SK-N-DZ (cell line): ENCODE measurements around the gene ATRAID.

ENCODE experiments used
- DNase-seq: peaks from one replicate; pipeline ENCODE4 v3.0.0-alpha.2; 2015; ENCODE audit warnings: low spot score

The ATRAID gene

GRCh38 chr2:27247893-27248292 is 36.1 kb downstream of the ATRAID start:
- no peak for DNase-seq

GRCh38 chr2:27249159-27249890 is 37.5 kb downstream of the ATRAID start:
- DNase-seq: no peak

- DNase-seq: peak; percentile 54
Measured at GRCh38 chr2:27249891-27250651, 38.2 kb downstream of the ATRAID start.

- no peak for DNase-seq
Measured at GRCh38 chr2:27250652-27251379, 39.0 kb downstream of the ATRAID start.

GRCh38 chr2:27251766-27252165 is 39.9 kb downstream of the ATRAID start:
- no peak for DNase-seq

DNA sequence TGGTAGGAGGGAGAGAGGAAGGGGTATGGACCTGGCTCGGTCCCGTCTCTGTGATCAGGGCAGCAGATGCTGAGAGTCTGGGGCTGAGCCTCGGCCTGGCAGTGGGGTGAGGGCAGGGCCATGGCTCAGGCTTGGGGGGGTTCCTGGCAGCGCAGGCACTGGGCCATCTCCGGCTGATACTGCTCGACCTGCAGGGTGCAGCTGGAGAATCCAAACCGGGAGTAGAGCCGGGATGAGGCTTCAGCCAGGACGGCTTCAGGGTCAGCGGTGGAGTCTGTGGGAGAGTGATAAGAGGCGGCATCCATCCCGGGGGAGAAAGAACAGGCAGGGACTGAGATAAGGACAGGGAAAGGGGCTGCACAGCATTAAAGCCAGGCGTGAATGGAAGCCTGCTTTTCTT is 43.3 kb downstream of the ATRAID start:
- no peak for DNase-seq

DNA sequence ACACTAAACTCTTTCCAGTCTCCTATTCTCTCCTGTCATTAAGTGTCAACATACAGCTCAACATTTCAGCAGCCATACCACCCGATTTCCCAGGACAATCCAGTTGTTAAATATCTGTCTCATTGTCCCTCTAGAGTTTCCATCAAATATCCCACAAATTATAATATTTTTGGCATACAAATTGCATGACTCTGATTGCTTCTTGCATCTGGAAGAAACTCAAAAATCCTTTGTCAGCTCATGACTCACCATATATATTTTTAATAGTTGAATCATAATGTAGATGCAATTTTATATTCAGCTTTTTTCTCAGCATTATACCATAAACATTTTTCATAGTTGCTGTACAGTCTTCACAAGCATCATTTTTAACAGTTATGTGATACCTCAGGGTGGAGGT is 43.8 kb downstream of the ATRAID start:
- DNase-seq: no peak

DNA sequence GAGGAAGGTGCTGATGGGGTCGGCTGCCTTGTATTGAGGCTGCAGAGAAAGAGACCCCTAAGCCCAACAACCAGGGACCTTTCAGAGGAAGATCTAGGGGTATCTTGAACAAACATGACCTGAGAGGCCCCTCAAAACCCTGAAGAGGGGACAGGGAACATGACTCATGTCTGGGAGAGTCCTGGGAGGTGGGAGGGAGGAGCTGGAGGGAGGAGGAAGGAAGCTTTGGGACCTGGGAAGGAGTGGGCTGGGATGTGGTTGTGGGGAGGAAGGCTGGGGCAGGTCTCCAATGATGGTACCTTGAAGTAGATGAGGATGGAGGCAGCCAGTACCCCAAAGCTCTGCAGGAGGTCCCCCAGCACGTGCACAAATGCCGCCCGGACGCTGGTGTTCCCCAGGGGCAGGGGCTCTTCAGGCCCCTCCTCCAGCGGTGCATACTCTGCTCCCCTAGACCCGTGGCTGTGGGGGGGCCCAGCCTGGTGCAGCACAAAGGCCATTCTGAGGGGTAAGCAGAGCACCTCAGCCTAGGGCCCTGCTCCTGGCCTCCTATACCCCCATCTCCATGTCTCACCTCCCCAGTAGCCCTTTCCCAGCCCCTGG is 45.1 kb downstream of the ATRAID start:
- no peak for DNase-seq

DNA sequence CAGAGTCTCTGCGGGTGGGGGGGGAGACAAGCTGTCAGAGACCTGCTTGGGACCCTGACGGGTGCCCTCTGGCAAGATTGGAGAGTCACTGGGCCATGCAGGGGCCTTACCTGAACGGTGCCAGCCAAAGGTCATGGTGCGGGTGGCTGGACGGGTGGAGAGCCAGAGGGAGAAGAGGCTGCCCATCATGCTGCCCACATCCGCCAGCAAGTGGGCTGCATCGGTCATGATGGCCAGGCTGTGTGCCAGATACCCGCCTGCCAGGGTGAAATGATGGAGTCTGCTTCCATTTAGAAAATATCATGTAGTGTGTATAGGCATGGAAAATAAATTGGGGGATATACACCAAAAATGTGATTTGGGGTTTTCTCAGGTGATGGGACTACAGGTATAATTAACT is 46.2 kb downstream of the ATRAID start:
- DNase-seq: no peak

DNA sequence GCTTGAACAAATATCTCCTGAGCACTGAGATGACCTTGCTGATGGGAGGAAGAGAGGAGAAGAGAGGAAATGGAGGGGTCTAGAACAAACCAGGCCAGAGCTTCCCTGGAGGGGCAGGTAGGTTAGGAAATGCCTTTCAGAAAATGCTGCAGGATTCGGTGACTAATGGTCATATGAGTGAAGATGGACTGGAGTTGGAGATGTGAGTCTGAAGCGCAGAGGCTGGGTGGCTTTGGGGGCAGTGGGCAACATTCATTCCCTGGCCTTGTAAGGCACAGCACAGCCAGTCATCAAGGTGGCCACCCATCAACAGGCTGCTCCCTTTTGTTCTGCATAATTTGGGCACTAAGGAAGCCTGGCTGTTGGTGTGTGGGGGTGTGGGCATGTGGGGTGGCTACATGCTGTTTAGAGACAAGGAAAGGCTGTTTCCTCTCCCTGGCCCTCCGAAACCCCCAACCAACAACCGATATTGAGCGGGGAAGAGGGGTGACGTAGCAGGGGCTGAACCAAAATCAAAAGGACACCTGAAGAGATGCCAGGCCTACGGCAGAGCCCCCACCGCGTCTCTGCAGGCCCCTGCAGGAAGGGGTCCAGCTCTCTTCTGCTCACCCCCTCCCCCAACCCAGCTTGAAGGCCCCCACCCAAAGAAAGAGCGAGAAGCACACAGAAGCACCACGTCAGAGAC is 49.5 kb downstream of the ATRAID start:
- no peak for DNase-seq

- no peak for DNase-seq
Measured at GRCh38 chr2:27261926-27262298, 50.1 kb downstream of the ATRAID start.

DNA sequence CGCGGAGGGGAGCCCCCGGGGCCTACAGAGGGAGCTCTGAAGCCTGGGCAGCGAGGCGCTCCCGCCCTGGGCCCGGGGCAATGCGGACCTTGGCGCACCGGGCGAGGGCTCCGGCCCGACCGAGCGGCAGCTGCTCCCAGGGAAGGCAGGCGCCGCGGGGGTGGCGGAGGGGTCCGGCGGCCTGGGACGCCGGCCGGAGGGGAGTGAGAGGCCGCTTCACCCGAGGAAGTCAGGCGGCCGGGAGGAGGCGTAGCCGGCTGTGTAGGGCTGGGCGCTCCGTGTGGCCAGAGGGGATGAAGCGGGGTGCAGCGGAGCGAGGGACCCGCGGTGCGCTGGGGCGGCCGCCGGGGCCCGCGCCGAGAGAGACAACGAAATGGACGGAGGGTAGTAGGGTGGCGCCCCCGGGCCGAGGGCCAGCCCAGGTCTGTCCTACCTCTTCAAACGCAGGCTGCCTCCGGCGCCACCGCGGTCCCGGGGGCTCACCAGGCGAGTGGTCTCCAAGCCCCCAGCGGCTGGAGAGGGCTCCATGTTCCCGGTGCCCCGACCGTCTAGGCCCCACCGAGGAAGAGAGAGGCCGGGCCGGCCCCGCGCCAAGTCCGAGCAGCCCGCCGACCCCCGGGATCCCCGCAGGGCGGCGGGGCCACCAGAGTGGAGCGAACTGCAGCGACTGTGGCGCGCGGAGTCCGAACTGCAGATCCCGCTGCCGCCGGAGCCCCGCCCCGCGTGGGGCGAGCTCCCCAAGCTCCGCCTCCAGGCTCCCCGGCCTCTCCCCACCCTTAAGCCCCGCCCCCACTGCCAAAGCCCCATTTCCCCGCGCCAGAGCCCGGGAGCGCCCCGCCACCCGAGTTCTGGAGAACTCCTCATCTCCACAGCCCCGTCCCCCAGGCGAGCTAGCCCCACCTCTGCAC is 50.8 kb downstream of the ATRAID start, which contains the start of gene SLC30A3:
SLC30A3 (minus strand) TSS at position 669 of the 908 bp plus-strand sequence; CDS start at position 528, 141 bp downstream.
- peak; percentile 49 for DNase-seq

GRCh38 chr2:27263287-27264252 is 51.7 kb downstream of the ATRAID start:
- peak; percentile 23 for DNase-seq

GRCh38 chr2:27264253-27264752 is 52.5 kb downstream of the ATRAID start:
- DNase-seq: no peak

DNA sequence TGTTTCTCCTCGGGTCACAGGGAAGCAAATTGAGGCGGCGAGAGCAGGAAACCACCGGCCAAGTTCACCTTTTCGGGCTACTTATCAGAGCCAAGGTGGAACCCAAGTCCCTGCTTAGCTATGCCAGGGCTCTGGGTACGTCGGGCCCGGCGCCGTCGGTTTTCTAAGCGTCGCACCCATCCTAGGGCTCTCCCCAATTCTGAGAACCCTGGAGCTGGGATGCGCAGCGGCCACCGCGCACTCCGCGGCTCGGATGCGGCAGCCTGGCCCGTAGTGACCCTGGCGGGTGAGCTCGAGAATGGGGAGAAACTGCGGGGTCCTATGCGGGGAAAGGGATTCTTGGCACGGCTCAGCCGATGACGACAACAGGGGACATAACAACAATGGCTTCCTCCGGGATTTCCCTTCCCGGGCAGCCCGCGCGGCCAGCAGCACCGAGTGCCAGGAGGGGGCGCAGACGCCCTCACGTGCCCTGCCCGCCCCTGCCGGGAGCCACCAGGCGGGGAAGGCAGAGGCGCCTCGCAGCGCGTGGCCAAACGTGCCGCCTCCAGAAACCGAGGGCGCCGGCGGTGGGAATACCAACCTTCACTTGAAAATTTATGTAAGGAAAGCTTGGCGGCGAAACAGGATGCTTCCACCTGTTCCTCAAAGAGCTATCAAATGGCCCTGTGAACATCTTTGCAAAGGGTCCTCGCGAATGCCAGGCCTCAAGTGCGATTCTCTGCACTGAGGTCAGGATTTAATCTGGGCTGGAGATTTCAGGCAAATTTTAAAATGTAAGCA is 53.1 kb downstream of the ATRAID start:
- peak; percentile 73 for DNase-seq

DNA sequence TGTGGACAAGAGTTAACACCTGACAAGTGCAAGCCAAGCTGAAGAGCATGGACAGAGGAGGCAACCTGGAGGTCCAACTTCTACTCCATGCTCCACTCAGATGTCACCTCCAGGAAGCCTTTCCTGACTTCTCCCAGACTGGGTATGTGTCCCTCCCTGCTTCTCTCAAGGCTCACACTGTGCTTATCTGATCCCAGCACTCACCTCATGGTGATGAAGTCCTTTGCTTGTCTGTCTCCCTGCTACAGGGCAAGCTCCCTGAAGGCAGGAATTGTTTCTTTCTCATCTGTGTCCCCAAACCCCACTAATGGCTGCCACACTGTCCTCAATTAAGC is 53.7 kb downstream of the ATRAID start:
- no peak for DNase-seq
